Measurements from ENCODE around the gene SYNPO2.

Gene SYNPO2

DNA sequence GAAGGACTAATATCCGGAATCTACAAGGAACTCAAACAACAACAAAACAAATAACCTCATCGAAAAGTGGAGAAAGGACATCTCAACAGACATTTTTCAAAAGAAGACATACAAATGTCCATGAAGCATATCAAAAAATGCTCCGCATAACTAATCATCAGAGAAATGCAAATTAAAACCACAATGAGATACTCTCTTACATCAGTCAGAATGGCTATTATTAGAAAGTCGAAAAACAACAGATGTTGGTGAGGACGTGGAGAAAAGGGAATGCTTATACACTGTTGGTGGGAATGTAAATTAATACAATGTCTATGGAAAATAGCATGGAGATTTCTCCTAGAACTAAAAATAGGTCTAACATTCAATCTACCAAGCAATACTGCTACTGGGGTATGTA lies 195.9 kb downstream of the SYNPO2 start:
- no peak for TF ChIP-seq GATA2 (IDR thresholded peaks at IDR 0.05; ENCODE audit: low read depth, low read length)
- TF ChIP-seq GATA3 (IDR thresholded peaks at IDR 0.05; ENCODE audit: low read depth, low read length), result no peak

DNA sequence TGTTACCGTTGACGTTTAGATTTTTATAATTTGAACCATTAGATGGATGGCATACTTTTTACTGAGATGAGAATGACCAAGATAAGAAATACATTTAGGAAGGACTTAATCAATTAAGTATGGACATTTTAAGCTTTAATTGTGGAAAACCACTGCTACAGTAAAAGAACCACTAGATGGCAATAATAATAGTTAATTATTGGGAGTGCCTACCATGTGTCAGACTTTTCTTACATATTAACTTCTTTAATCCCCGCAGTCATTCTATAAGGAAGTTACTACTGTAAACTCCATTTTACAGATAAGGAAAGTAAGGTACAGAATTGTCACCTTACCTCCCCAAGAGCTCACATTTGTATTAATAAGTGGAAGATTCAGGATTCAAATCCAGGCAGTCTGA lies 198.5 kb downstream of the SYNPO2 start:
- TF ChIP-seq GATA3 (IDR thresholded peaks at IDR 0.05; ENCODE audit: low read depth, low read length) (no peak), GATA2 (IDR thresholded peaks at IDR 0.05; ENCODE audit: low read depth, low read length) (no peak)

DNA sequence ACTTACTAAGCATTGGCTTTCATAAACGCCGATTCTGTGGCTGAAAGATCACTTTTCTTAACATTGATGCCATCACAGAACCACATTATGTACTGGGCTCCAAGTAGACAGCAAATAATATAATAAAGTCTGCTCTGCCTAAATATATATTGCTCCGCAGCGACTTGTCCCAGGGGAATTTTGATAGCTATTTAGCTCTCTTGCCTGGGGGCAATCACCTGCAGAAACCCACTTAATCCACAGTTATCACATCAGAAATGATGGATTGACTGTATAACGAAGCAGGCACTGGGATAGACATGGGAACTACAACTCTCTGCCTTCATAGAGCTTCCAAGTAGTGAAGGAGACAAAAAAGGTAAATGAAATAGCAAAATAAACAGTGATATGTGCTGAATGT lies 199.0 kb downstream of the SYNPO2 start:
- no peak for TF ChIP-seq GATA3 (IDR thresholded peaks at IDR 0.05; ENCODE audit: low read depth, low read length)
- TF ChIP-seq GATA2 (IDR thresholded peaks at IDR 0.05; ENCODE audit: low read depth, low read length), result no peak

DNA sequence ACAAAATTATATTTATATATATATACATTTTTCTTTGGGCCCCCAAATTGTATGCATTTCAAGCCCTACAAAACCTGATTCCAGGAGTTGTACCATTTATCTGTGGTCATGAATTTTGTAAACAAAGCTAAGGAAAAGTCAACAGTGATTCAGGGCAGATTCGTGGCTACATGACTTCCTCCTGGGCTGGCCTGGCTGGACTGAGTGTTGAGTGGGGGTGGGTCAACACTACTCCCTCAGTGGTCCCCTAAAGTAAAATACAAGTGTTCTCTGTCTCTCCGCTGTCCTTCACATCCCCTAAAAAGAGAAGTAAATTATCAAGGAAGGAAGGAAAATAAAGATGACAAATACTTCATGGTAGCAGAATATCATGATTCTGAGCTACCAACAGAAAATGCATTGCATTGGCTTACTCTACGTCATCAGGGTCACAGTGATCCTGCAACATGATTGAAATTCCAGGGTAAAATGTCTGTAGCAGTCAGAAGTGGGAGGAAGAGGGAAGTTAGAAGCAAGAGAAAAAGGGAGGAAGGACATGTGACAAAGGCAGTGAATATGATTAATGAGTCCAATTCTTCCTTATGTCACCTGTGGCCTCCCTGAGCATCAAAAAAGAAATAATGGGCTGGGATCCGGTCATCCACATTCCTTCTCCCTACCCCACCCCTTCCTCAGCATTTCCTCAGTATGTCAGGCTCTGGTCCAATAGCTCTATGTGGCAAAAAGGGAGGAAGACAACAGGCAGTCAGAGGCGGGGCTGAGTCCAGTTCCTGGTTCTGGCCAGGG lies 204.6 kb downstream of the SYNPO2 start:
- TF ChIP-seq GATA2 (IDR thresholded peaks at IDR 0.05; ENCODE audit: low read depth, low read length), result no peak

DNA sequence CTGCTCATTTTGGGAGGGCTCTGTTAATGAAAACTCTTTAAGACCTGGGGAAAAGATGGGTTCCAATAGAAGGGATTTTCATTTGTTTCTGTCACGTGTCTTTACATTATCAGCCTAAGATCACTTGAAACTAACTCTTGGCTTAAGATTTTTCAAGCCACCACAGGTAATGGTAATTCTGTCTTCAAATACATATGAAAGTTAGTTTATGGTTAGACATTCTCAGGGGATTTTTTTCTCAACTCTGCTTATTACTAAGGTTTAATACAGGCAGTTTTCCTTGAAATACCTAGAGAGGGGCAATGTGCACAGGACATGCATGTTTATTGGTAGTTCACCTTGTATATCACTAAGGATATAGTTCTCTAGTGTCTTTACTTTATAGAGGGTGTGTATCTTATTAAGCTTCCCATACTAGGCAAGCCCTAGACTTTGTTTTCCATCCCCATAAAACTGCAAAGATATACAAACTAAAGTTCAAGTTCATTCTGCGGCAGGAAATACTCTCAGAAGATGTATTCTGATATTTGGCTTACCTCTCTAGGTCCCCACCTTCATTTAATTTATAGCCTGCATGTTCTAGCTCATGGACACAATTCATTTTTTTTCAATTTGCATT lies 208.7 kb downstream of the SYNPO2 start:
- TF ChIP-seq GATA2 (IDR thresholded peaks at IDR 0.05; ENCODE audit: low read depth, low read length) (no peak), GATA3 (IDR thresholded peaks at IDR 0.05; ENCODE audit: low read depth, low read length) (no peak)

DNA sequence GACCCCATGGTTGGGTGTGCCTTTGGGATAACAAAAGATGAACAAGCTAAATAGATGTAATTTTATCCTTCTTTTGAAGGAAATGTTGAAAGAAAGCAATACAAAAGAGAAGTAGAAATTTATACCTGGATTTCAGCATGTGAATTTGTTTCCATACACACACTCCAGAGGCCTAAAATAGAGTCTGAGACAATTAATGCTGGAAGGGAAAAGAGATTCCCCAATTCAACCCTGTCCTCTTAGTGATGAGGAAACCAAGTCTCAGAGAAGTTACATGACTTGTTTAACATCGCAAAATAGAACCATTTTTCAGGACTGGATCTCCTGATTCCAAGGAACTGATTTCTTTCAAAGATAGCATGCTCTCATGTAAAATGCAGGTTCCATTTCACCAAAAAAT lies 209.7 kb downstream of the SYNPO2 start:
- TF ChIP-seq GATA3 (IDR thresholded peaks at IDR 0.05; ENCODE audit: low read depth, low read length) (no peak), GATA2 (IDR thresholded peaks at IDR 0.05; ENCODE audit: low read depth, low read length) (no peak)

DNA sequence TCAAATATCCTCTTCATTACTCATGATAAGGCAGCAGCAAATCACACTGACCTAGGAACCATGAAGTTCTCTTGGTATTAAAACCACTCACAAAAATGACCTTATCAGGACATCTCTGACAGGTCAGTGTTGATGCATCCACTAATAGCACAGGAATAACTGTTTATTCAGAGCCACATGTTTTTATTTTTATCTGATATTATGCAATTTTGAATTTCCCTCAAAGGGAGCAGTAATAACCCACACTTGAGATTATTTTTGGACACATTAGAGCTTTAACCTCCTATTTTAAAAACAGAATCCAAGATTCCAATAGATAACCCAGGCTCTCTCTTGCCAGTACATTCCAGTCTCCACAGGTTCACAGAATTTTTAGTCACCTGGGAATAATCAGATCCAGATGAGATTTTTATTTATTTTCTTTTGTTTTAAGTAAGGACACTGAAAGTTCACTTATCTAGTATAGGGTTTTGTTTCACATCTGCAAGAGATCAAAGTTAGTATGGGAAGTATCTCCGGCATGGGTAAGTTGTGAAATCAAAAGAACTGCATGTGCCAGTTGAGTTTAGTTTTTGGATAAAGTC lies 210.7 kb downstream of the SYNPO2 start:
- TF ChIP-seq GATA3 (IDR thresholded peaks at IDR 0.05; ENCODE audit: low read depth, low read length), result peak; percentile 63
- TF ChIP-seq GATA2 (IDR thresholded peaks at IDR 0.05; ENCODE audit: low read depth, low read length), result peak; percentile 54; the same call in 1 of the 2 replicates

GRCh38 chr4:119100655-119101054 lies 212.0 kb downstream of the SYNPO2 start:
- TF ChIP-seq GATA2 (IDR thresholded peaks at IDR 0.05; ENCODE audit: low read depth, low read length) (no peak), GATA3 (IDR thresholded peaks at IDR 0.05; ENCODE audit: low read depth, low read length) (no peak)

DNA sequence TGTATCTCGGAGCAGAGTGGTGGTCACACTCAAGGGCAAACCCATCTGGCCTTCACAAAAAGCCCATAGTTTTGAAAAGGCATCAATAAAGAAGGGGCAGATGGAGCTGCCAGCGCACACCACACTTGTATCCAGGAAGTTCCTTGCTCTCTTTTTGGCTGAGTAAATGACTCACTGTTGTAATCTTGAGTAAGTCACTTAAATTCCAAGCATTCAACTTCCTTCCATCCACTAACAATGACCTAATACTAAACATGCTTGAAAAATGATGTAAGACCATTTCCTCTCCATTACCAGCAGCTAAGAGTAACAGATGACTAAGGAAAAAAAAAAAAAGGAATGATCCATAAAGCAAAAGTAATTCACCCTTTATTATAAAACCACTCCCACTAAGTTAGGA lies 214.6 kb downstream of the SYNPO2 start:
- TF ChIP-seq GATA2 (IDR thresholded peaks at IDR 0.05; ENCODE audit: low read depth, low read length) (no peak), GATA3 (IDR thresholded peaks at IDR 0.05; ENCODE audit: low read depth, low read length) (no peak)

DNA sequence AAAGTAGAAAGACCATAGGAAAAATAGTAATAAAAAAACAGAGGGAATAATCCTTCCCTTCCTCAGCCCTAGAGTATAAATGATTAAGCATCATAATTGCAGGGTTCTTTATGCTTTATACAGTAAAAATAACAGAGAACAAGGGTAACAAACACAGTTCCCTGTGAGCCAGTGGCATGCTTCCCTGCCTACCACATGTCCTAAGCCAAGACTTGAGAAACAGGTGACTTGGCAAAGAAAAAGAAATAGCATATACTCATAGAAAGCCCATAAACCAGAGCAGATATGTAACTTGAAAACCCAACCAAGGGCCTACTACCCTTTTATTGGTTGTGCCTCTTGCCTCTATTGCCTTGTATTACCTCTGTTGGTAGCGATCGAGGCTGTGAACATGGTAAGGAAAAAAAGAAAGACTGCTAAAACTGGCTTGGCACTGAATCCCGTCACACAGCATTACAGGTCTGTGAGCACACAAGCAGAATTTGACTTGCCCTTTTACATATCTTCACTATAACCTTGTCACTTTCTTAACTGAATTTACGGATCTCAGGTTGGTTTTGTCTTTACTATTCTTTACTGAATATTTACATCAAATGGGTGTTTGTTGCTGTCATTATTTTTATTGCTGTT lies 216.1 kb downstream of the SYNPO2 start:
- TF ChIP-seq GATA2 (IDR thresholded peaks at IDR 0.05; ENCODE audit: low read depth, low read length) (no peak), GATA3 (IDR thresholded peaks at IDR 0.05; ENCODE audit: low read depth, low read length) (no peak)

- TF ChIP-seq GATA3 (IDR thresholded peaks at IDR 0.05; ENCODE audit: low read depth, low read length) (no peak), GATA2 (IDR thresholded peaks at IDR 0.05; ENCODE audit: low read depth, low read length) (no peak)
Observed at GRCh38 chr4:119105605-119106004, 217.0 kb downstream of the SYNPO2 start.

- TF ChIP-seq GATA3 (IDR thresholded peaks at IDR 0.05; ENCODE audit: low read depth, low read length) (no peak), GATA2 (IDR thresholded peaks at IDR 0.05; ENCODE audit: low read depth, low read length) (no peak)
Observed at GRCh38 chr4:119106036-119107000, 217.7 kb downstream of the SYNPO2 start.

DNA sequence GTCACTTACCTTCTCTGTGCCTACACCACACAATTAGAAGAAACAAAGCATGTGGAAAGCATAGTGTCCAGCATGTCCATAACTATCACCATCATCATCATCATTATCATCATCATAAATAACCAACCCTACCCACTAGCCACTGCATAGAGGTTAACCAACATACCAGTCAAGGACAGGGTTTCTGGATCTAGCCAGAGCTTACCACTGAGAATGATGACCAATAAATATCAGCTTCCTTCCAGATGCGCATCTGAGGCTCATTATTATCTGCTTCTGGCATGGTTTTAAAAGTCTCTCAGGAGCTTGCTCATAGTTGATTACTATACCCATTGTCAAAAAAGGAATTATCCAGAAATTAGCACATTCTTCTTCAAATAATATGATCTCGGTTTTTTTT lies 221.5 kb downstream of the SYNPO2 start:
- no peak for TF ChIP-seq GATA2 (IDR thresholded peaks at IDR 0.05; ENCODE audit: low read depth, low read length)

Measured in SH-SY5Y (cell line).